GM10847 (cell line): ENCODE measurements around the gene SUGCT.

Source experiments
- POLR2A ChIP-seq: IDR thresholded peaks from 2 replicates; pipeline ENCODE4 v1.6.1; 2011; ENCODE audit not compliant: insufficient read length; ENCODE audit errors: extremely low read depth

Gene SUGCT

DNA sequence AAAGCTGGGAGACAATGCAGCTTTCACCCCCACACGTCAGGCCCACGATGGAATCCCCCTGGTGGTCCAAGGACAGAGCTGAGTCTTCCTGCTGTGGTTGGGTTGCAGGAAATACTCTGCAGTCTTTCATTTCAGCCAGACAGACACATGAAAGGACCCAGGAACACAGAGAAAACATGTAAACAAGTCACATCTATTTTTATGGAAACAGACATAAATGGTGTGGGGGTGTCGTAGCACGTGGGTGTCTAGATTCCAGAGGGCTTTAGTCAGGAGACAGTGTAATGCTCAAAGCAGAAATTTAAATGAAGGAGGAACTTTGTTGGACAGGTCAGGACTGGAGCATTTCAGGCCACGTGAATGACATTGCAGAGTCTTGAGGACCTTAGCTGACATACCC, 444.6 kb downstream of the SUGCT start:
- TF ChIP-seq POLR2A = no peak

- TF ChIP-seq POLR2A = no peak
These were observed 446.0 kb downstream of the SUGCT start for GRCh38 chr7:40580776-40581175.

GRCh38 chr7:40582539-40582938, 447.7 kb downstream of the SUGCT start:
- no peak for TF ChIP-seq POLR2A

- TF ChIP-seq POLR2A = no peak
These were observed 449.1 kb downstream of the SUGCT start for GRCh38 chr7:40583667-40584444.

DNA sequence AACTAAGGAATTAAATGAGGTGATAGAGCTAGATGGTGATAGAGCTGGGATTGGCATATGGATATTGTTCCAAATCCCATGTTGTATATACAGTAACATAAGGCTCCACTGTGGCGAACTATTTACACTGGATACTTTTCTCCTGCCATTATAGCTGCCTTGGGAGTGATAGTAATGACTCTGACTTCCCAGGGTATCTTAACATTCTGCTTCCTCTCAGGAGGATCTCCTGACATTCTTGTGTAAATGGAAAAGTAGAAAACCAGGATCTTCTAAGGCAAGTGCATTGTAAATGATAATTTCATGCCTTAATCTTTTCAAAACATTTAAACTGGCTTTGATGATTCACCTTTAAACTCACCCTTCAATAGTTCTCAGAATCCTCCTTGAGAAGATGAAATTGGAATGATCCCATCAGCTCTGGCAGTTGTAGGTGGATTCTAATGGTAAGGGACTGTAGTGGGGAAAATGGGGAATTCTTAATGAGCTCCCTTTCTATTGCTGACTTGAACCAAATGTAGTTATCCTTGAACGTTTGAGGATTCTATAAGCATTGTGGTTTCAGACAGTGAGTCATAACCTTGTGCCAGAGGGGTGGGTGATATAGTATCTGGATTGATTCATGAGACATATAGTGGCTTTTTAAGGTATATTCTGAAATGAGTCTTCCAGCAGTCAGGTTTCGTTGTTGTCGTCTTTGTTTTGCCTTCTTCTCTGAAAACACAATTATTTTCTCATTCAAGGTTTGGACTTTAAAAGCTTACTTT, 450.0 kb downstream of the SUGCT start:
- TF ChIP-seq POLR2A = no peak

DNA sequence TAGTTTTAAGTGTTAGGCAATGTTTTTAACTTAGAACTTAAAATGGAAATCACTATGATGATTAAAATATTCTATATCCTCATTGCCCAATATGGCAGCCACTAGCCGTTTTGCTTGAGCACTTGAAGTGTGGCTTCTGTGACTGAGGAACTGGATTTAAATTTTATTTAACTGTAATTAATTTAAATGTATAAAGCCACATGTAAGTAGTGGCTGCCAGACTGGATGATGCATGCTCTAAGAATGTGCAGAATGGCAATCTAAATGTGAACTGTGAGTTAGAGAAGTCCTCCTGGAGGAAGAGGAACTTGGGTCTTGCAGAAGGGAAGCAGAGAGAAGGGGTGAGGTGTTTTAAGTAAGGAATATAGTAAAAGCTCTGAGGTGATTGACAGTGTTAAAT, 451.4 kb downstream of the SUGCT start:
- TF ChIP-seq POLR2A = no peak

DNA sequence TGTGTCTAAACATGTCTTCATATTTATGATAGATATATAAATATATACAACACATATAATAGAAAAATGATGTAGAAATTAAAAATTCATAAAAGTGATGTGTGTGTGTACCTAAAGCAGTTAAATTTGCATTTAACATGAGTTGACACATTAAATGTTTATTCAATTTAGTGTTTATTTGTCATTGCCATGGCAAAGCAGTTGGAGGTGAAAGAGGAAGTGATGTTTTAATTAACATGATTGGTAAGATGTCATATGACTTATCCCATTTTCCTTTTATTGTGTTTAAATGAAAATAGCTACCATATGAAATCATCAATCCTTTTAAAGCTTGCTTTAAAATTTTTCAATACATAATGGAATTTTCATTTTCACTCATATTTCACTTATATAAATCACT, 452.6 kb downstream of the SUGCT start:
- no peak for TF ChIP-seq POLR2A

GRCh38 chr7:40595129-40595528, 460.3 kb downstream of the SUGCT start:
- TF ChIP-seq POLR2A = no peak

DNA sequence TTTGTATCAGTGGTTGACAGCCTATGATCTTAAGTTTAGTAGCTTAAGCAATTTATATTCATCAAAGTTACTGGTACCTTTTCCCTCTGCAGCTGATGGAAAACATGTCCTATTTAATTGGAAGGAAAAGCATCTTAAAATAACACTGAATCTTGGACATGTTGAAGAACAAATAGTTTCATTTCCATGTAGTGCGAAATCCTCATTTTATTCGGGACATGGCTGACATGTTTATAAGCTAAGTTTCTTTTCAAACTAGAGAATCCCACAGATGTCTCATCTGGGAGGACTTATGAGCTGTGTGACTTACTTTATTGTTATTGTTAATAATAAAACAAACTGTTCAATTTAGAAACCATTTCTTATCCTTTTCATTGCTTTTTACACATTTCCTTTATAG, 461.0 kb downstream of the SUGCT start:
- no peak for TF ChIP-seq POLR2A

- TF ChIP-seq POLR2A = no peak
These were observed 462.7 kb downstream of the SUGCT start for GRCh38 chr7:40597517-40597916.

- TF ChIP-seq POLR2A = no peak
These were observed 464.1 kb downstream of the SUGCT start for GRCh38 chr7:40598915-40599314.

GRCh38 chr7:40599836-40600235, 465.0 kb downstream of the SUGCT start:
- TF ChIP-seq POLR2A = no peak

- no peak for TF ChIP-seq POLR2A
These were observed 470.0 kb downstream of the SUGCT start for GRCh38 chr7:40604601-40605438.

GRCh38 chr7:40608321-40609075, 473.7 kb downstream of the SUGCT start:
- no peak for TF ChIP-seq POLR2A

GRCh38 chr7:40610461-40610860, 475.7 kb downstream of the SUGCT start:
- TF ChIP-seq POLR2A = no peak
